Measurements from ENCODE around the gene SELENOH.

SELENOH gene

DNA sequence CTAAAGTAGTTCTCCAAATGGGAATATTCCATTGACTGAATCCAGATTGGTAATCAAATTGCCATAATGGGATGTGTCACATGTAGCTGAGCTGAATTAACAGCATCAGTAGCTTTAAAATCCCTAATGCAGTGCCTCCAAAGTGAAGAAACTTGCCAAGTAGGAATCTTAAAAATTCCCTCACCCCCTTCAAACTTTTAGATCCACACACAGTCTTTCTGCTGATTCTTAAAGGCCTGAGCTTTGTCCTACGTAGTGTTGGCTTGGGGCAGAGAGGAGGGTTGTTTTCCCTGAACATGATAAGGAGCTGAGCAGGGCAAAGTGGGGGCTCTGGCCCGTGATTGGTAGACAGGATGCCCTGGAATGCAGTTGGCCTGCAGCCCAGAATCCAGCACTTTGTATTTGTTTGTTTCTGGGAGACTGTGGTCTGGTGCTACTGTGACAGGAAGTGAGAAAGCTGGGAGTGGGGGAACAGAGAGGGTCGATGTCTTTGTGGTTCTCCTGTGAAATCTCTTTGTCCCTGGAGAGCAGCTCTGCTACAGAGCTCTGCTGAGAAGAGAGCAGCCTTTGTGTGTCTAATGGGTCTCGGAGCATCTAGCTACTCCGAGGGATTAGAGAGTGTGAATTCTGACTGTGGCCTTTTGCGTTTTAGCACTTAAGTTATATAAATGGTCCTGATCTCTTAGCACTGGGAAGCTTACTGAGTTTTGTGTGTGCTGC, 37.2 kb downstream of the SELENOH start (continued):
- TF ChIP-seq ZNF175 (tag by site-specific recombination; IDR thresholded peaks at IDR 0.05) (no peak), ZNF549 (tag by site-specific recombination; IDR thresholded peaks at IDR 0.05) (no peak), ZNF830 (tag by site-specific recombination; IDR thresholded peaks at IDR 0.05; ENCODE audit: low read depth) (no peak), OVOL3 (tag by site-specific recombination; IDR thresholded peaks at IDR 0.05) (no peak), ZFP41 (tag by site-specific recombination; IDR thresholded peaks at IDR 0.05; ENCODE audit: borderline replicate concordance) (no peak), ZFP3 (tag by site-specific recombination; IDR thresholded peaks at IDR 0.05; ENCODE audit: low read depth) (no peak), SP7 (tag by site-specific recombination; IDR thresholded peaks at IDR 0.05) (peak; percentile 43; the same call in 1 of the 2 replicates), BCL11B (tag by site-specific recombination; IDR thresholded peaks at IDR 0.05; ENCODE audit: low read depth) (no peak), ZNF341 (tag by site-specific recombination; IDR thresholded peaks at IDR 0.05; ENCODE audit: low read depth) (no peak), SALL2 (tag by site-specific recombination; IDR thresholded peaks at IDR 0.05; ENCODE audit: borderline replicate concordance) (no peak), ZNF132 (tag by site-specific recombination; IDR thresholded peaks at IDR 0.05; ENCODE audit: borderline replicate concordance) (no peak), ZNF426 (tag by site-specific recombination; IDR thresholded peaks at IDR 0.05) (no peak), ZNF596 (tag by site-specific recombination; IDR thresholded peaks at IDR 0.05) (no peak), ZNF37A (tag by site-specific recombination; IDR thresholded peaks at IDR 0.05) (no peak), ZNF391 (tag by site-specific recombination; IDR thresholded peaks at IDR 0.05; ENCODE audit: borderline replicate concordance, low read depth) (no peak), ZNF416 (tag by site-specific recombination; IDR thresholded peaks at IDR 0.05) (no peak), ZNF335 (tag by site-specific recombination; conservative IDR thresholded peaks at IDR 0.05) (no peak), ZNF133 (tag by site-specific recombination; IDR thresholded peaks at IDR 0.05) (no peak), FEZF1 (tag by site-specific recombination; IDR thresholded peaks at IDR 0.05) (peak; percentile 72), ZNF600 (tag by site-specific recombination; IDR thresholded peaks at IDR 0.05) (peak; percentile 95)
- TF ChIP-seq, protein P1, sequence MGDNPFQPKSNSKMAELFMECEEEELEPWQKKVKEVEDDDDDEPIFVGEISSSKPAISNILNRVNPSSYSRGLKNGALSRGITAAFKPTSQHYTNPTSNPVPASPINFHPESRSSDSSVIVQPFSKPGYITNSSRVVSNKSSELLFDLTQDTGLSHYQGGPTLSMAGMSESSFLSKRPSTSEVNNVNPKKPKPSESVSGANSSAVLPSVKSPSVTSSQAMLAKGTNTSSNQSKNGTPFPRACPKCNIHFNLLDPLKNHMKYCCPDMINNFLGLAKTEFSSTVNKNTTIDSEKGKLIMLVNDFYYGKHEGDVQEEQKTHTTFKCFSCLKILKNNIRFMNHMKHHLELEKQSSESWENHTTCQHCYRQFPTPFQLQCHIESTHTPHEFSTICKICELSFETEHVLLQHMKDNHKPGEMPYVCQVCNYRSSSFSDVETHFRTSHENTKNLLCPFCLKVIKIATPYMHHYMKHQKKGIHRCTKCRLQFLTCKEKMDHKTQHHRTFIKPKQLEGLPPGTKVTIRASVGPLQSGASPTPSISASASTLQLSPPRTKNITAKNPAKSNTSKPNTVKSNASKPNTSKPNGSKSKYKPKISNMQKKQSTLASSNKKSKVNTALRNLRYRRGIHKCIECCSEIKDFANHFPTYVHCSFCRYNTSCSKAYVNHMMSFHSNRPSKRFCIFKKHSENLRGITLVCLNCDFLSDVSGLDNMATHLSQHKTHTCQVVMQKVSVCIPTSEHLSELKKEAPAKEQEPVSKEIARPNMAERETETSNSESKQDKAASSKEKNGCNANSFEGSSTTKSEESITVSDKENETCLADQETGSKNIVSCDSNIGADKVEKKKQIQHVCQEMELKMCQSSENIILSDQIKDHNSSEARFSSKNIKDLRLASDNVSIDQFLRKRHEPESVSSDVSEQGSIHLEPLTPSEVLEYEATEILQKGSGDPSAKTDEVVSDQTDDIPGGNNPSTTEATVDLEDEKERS (tag by site-specific recombination; IDR thresholded peaks at IDR 0.05), result no peak
- TF ChIP-seq, protein P2, sequence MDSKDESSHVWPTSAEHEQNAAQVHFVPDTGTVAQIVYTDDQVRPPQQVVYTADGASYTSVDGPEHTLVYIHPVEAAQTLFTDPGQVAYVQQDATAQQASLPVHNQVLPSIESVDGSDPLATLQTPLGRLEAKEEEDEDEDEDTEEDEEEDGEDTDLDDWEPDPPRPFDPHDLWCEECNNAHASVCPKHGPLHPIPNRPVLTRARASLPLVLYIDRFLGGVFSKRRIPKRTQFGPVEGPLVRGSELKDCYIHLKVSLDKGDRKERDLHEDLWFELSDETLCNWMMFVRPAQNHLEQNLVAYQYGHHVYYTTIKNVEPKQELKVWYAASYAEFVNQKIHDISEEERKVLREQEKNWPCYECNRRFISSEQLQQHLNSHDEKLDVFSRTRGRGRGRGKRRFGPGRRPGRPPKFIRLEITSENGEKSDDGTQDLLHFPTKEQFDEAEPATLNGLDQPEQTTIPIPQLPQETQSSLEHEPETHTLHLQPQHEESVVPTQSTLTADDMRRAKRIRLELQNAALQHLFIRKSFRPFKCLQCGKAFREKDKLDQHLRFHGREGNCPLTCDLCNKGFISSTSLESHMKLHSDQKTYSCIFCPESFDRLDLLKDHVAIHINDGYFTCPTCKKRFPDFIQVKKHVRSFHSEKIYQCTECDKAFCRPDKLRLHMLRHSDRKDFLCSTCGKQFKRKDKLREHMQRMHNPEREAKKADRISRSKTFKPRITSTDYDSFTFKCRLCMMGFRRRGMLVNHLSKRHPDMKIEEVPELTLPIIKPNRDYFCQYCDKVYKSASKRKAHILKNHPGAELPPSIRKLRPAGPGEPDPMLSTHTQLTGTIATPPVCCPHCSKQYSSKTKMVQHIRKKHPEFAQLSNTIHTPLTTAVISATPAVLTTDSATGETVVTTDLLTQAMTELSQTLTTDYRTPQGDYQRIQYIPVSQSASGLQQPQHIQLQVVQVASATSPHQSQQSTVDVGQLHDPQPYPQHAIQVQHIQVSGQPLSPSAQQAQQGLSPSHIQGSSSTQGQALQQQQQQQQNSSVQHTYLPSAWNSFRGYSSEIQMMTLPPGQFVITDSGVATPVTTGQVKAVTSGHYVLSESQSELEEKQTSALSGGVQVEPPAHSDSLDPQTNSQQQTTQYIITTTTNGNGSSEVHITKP (tag by site-specific recombination; IDR thresholded peaks at IDR 0.05), result peak; percentile 87
- TF ChIP-seq, protein P3, sequence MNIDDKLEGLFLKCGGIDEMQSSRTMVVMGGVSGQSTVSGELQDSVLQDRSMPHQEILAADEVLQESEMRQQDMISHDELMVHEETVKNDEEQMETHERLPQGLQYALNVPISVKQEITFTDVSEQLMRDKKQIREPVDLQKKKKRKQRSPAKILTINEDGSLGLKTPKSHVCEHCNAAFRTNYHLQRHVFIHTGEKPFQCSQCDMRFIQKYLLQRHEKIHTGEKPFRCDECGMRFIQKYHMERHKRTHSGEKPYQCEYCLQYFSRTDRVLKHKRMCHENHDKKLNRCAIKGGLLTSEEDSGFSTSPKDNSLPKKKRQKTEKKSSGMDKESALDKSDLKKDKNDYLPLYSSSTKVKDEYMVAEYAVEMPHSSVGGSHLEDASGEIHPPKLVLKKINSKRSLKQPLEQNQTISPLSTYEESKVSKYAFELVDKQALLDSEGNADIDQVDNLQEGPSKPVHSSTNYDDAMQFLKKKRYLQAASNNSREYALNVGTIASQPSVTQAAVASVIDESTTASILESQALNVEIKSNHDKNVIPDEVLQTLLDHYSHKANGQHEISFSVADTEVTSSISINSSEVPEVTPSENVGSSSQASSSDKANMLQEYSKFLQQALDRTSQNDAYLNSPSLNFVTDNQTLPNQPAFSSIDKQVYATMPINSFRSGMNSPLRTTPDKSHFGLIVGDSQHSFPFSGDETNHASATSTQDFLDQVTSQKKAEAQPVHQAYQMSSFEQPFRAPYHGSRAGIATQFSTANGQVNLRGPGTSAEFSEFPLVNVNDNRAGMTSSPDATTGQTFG (tag by site-specific recombination; IDR thresholded peaks at IDR 0.05; ENCODE audit: borderline replicate concordance), result no peak
- TF ChIP-seq, protein P4, sequence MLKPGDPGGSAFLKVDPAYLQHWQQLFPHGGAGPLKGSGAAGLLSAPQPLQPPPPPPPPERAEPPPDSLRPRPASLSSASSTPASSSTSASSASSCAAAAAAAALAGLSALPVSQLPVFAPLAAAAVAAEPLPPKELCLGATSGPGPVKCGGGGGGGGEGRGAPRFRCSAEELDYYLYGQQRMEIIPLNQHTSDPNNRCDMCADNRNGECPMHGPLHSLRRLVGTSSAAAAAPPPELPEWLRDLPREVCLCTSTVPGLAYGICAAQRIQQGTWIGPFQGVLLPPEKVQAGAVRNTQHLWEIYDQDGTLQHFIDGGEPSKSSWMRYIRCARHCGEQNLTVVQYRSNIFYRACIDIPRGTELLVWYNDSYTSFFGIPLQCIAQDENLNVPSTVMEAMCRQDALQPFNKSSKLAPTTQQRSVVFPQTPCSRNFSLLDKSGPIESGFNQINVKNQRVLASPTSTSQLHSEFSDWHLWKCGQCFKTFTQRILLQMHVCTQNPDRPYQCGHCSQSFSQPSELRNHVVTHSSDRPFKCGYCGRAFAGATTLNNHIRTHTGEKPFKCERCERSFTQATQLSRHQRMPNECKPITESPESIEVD (tag by site-specific recombination; IDR thresholded peaks at IDR 0.05), result peak; percentile 26; the same call in 1 of the 2 replicates
- TF ChIP-seq, protein P5, sequence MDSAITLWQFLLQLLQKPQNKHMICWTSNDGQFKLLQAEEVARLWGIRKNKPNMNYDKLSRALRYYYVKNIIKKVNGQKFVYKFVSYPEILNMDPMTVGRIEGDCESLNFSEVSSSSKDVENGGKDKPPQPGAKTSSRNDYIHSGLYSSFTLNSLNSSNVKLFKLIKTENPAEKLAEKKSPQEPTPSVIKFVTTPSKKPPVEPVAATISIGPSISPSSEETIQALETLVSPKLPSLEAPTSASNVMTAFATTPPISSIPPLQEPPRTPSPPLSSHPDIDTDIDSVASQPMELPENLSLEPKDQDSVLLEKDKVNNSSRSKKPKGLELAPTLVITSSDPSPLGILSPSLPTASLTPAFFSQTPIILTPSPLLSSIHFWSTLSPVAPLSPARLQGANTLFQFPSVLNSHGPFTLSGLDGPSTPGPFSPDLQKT (IDR thresholded peaks at IDR 0.05; ENCODE audit: borderline replicate concordance, low read depth, low read length), result no peak
- TF ChIP-seq, protein P6, sequence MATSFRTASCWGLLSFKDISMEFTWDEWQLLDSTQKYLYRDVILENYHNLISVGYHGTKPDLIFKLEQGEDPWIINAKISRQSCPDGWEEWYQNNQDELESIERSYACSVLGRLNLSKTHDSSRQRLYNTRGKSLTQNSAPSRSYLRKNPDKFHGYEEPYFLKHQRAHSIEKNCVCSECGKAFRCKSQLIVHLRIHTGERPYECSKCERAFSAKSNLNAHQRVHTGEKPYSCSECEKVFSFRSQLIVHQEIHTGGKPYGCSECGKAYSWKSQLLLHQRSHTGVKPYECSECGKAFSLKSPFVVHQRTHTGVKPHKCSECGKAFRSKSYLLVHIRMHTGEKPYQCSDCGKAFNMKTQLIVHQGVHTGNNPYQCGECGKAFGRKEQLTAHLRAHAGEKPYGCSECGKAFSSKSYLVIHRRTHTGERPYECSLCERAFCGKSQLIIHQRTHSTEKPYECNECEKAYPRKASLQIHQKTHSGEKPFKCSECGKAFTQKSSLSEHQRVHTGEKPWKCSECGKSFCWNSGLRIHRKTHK (tag by site-specific recombination; IDR thresholded peaks at IDR 0.05), result no peak

All from HEK293 (cell line).